Hair follicle dermal papilla cell (primary cell): ENCODE data around the gene NOLC1. TPM values are rescaled to one million over a fixed set of nuclear protein-coding genes. Genes with fewer than 3 reads are reported as not detected.

Experiments
- total RNA-seq: library from RNA; depleted of rRNA; stranded (reverse); fragments of >200 nt; gene quantifications from 2 replicates; pipeline ENCODE4 v1.2.3, GENCODE V29; 2012

NOLC1 gene
- 22.3 and 28.2 TPM in 2 replicates for total RNA-seq

GRCh38 chr10:102151774-102152544 is at the start of gene NOLC1:
TSS of gene NOLC1 (plus strand) at chr10:102152389. CDS start at chr10:102152411, 22 bp downstream.

GRCh38 chr10:102120142-102120990 is 31.8 kb upstream of the NOLC1 start, which contains the start of gene LDB1:
TSS of gene LDB1 (minus strand) at chr10:102120368. CDS start at chr10:102120110, 258 bp downstream.

DNA sequence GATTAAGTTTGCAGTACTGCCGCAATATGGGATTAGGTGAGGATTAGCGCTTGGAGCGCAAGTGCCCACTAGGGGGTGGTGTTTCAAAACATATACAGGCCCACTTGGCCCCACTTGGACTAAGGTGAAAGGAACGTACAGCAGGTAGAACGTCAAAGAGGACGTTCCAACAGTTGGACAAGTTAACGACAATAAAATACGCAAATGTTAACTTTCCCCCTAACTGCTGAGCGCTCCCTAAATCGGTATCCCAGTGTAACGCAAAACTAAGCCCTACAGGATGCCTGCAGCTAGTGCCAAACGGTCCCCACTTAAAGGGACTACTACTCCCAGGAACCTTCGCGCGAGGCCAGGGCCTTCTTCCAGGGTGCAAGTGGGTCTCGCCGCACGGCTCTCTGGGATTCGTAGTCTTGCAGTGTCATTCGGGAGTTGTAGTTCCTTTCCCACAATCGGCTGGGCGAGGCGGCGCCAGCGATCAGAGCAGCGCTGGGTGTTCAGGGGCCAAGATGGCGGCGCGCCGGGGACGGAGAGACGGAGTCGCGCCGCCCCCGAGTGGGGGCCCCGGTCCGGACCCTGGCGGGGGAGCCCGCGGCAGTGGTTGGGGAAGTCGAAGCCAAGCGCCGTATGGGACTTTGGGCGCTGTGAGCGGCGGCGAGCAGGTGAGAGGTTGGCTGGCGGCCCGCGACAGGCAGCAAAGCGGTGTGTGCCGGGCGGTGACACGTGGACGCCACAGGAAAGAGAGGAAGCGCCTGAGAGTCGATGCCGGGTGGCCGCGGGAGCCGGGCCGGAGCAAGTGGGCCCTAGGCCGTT is 19.4 kb upstream of the NOLC1 start, which contains the start of gene PPRC1:
TSS of gene PPRC1 (plus strand) at position 478 of the 810 bp plus-strand sequence. CDS start at position 507, 29 bp downstream.

Other genes with a start within 250 kb of the NOLC1 start
- gene ARMH3, start 96.2 kb upstream of the NOLC1 start, total RNA-seq, result 16.5 and 16.9 TPM in 2 replicates
- 46.7 and 50.4 TPM in 2 replicates for gene HPS6, start 87.0 kb upstream of the NOLC1 start, total RNA-seq
- gene LDB1, start 32.0 kb upstream of the NOLC1 start, total RNA-seq, result 81.8 and 90.1 TPM in 2 replicates
- gene PPRC1, start 19.3 kb upstream of the NOLC1 start, total RNA-seq, result 35.5 and 42.5 TPM in 2 replicates
- gene ELOVL3, start 73.9 kb downstream of the NOLC1 start, total RNA-seq, result 1.9 and 2.2 TPM in 2 replicates
- gene PITX3, start 89.1 kb downstream of the NOLC1 start, total RNA-seq, result not detected in 2 replicates
- gene GBF1, start 93.1 kb downstream of the NOLC1 start, total RNA-seq, result 58.5 and 67.0 TPM in 2 replicates
- gene NFKB2, start 243.3 kb downstream of the NOLC1 start, total RNA-seq, result 24.2 and 27.9 TPM in 2 replicates